ENCODE measurements around the gene FOXP1.

DNA sequence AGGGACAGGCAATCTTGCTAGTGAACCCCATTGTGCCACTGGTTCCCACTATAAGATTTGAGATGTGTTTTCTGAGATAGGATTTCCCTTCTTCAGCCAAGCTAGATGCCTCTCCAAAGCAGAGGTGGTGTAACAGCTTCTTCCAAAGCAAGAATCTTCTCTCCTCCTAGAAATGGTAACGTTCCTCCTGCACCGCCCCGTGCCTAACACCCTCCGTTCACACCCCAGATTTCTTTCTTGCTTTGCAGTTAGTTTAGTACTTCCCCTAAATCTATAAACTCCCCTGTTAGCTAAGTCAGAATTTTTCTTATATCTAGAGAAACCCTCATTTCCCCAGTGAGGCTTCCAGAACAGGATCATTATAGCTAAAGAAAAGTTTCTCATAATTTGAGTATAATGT, 653.5 kb downstream of the FOXP1 start:
- TF ChIP-seq HNRNPUL1 (IDR thresholded peaks at IDR 0.05; ENCODE audit: low read length) (no peak), TBP (optimal IDR thresholded peaks at IDR 0.05; ENCODE audit: low read depth, low read length) (no peak), NFE2L1 (tag; IDR thresholded peaks at IDR 0.05; ENCODE audit: borderline replicate concordance, low read depth) (no peak), CBX8 (IDR thresholded peaks at IDR 0.05; ENCODE audit: borderline replicate concordance, extremely low read depth, low read depth, low read length, poor library complexity, severe bottlenecking) (no peak), ZNF561 (CRISPR knock-in tag; conservative IDR thresholded peaks at IDR 0.05) (no peak), L3MBTL2 (IDR thresholded peaks at IDR 0.05) (no peak)
- TF ChIP-seq, protein P1, sequence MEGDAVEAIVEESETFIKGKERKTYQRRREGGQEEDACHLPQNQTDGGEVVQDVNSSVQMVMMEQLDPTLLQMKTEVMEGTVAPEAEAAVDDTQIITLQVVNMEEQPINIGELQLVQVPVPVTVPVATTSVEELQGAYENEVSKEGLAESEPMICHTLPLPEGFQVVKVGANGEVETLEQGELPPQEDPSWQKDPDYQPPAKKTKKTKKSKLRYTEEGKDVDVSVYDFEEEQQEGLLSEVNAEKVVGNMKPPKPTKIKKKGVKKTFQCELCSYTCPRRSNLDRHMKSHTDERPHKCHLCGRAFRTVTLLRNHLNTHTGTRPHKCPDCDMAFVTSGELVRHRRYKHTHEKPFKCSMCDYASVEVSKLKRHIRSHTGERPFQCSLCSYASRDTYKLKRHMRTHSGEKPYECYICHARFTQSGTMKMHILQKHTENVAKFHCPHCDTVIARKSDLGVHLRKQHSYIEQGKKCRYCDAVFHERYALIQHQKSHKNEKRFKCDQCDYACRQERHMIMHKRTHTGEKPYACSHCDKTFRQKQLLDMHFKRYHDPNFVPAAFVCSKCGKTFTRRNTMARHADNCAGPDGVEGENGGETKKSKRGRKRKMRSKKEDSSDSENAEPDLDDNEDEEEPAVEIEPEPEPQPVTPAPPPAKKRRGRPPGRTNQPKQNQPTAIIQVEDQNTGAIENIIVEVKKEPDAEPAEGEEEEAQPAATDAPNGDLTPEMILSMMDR (IDR thresholded peaks at IDR 0.05 in 2 of 3, conservative IDR thresholded peaks at IDR 0.05 in 1 of 3; ENCODE audit: insufficient read depth in 2 of 3, low read depth in 1 of 3, low read length in 3 of 3), result no peak
- TF ChIP-seq, protein P2, sequence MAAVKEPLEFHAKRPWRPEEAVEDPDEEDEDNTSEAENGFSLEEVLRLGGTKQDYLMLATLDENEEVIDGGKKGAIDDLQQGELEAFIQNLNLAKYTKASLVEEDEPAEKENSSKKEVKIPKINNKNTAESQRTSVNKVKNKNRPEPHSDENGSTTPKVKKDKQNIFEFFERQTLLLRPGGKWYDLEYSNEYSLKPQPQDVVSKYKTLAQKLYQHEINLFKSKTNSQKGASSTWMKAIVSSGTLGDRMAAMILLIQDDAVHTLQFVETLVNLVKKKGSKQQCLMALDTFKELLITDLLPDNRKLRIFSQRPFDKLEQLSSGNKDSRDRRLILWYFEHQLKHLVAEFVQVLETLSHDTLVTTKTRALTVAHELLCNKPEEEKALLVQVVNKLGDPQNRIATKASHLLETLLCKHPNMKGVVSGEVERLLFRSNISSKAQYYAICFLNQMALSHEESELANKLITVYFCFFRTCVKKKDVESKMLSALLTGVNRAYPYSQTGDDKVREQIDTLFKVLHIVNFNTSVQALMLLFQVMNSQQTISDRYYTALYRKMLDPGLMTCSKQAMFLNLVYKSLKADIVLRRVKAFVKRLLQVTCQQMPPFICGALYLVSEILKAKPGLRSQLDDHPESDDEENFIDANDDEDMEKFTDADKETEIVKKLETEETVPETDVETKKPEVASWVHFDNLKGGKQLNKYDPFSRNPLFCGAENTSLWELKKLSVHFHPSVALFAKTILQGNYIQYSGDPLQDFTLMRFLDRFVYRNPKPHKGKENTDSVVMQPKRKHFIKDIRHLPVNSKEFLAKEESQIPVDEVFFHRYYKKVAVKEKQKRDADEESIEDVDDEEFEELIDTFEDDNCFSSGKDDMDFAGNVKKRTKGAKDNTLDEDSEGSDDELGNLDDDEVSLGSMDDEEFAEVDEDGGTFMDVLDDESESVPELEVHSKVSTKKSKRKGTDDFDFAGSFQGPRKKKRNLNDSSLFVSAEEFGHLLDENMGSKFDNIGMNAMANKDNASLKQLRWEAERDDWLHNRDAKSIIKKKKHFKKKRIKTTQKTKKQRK (IDR thresholded peaks at IDR 0.05; ENCODE audit: borderline replicate concordance, low read depth, low read length), result no peak
